ENCODE results near the gene AFAP1.
A peak's percentile ranks its signal among the peaks of the same experiment; 100 is the strongest.

AFAP1 gene

GRCh38 chr4:7939377-7940108, at the start of gene AFAP1:
AFAP1 (minus strand) TSS chr4:7939861; CDS start chr4:7872078, 67,783 bp downstream.
- peak; percentile 7 for DNase-seq

- no peak for DNase-seq
Observed at GRCh38 chr4:7988437-7988836, 48.8 kb upstream of the AFAP1 start.

DNA sequence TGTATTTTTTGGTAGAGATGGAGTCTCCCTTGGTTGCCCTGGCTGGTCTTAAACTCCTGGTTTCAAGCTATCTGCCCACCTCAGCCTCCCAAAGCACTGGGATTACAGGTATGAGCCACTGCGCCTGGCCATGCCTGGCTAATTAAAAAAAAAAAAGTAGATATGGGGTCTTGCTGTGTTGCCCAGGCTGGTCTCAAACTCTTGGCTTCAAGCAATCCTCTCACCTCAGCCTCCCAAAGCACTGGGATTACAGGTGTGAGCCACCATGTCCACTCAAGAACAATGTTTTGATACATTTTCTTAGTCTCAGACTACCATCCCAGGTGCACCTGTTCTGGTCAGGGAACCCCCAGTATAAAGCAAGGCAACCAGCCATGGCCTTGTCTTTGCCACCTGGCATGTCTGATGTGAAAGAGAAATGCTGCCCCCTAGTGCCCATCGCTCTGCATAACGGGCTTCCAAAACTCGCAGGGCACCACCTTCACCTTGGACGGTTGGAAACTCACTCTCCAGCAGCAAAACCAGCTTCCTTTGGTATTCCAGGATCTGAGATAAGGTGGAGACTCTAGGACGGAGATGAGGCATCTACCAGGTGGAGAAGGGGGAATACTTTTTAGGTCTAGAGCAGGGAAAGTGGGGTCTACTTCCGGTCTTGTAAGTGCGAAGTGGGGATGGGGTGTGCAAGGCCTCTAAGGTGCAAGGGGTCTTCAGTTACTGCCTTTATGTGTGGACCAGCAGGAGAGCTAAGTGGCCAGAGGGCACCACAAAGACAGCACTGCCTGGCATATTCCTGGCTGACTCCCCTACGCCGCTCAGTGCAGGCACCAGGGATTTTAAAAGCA, 47.7 kb upstream of the AFAP1 start:
- peak; percentile 4 for DNase-seq

- no peak for DNase-seq
Observed at GRCh38 chr4:7985891-7986441, 46.3 kb upstream of the AFAP1 start.

DNA sequence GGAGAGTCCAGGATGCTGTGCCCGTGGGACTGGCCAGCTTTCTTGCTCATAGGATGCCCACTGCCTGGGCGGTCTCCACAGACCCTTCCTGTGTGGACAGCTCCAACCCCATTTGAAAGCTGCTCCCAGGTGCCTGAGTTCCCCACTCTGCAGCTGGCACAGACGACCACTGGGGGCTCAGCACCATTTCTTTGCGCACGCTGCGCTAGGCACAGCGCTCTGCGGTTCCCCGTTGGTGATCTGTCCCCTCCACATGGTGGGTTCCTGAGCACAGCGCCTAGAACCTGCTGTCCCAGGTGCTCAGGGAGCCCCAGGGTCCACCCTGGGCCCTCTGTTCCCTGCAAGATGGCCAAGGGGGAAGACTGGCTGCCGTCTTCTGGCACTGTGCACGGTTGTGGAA, 45.4 kb upstream of the AFAP1 start:
- DNase-seq, result no peak

GRCh38 chr4:7984286-7984925, 44.7 kb upstream of the AFAP1 start:
- no peak for DNase-seq

DNA sequence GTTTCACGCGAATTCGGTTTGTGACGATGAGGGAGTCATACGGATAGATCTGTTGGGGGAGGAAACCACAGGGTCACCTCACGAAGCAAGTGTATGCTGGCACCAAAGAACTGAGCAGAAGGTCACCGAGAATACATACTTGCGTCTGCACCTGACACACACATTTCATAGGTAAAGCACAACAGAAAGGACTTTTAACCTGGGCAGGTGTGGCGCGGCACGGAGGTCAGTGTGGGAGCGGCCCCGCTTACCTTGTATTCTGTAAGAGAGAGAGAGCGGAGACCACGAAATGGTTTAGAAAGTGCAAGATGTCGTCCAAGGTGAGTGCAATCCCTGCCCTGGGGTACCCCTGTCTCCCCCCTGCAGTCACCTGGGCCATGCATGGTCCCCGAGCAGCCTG, 43.6 kb upstream of the AFAP1 start:
- DNase-seq, result no peak

- DNase-seq, result no peak
Observed at GRCh38 chr4:7981738-7982394, 42.2 kb upstream of the AFAP1 start.

DNA sequence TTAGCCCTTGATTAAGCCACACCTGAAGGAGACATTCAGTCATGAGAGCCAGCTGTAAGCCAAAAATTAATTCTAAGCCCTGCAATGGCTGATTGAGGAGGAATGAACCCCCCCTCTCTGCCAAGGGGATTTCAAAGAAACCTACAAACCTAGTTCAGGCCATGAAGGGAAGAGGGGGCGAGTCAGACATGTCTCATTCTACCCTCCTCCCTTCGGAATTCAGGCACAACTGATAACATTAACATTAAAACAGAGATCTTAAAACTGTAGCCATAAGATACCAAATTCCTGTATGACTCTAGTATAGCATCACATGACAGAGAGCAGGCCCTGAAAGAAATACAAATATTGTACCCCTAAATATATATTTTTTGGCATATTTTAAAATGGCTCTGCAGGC, 40.4 kb upstream of the AFAP1 start:
- DNase-seq, result no peak

GRCh38 chr4:7979652-7979968, 39.9 kb upstream of the AFAP1 start:
- no peak for DNase-seq

DNA sequence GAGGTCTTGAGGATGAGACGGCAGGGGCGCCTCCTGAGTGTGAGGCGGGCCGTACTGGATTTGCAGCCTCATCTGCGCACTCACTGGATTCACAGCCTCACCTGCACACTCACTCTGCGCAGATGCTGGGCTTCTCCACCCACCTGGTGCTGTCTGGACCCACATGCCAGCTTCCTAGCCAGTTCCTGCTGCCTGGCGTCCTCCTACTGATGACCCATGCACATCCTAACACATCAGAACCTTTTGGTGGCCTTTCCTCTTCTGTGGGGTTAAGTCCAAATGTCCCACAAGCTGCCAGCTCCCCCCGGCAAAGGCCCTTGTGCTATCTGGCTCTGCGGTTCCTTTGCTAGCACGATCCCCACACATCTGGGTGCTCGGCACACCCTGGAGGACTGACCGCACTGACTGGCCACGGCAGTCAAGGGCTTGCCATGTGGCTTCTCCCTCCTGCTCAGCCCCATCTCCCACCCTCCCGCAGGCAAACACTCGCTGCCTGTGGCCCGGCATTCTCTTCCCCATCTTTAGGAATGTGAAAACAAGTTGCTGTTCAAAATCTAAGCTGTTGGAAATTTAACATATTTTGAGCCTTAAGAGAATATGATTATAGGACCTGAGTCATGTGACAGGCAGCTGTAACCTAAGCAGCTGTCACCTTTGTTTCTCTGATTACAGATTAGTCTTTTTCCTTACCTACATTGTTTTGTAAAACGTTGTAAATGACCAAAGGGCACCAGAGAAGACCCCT, 39.4 kb upstream of the AFAP1 start:
- DNase-seq, result no peak

DNA sequence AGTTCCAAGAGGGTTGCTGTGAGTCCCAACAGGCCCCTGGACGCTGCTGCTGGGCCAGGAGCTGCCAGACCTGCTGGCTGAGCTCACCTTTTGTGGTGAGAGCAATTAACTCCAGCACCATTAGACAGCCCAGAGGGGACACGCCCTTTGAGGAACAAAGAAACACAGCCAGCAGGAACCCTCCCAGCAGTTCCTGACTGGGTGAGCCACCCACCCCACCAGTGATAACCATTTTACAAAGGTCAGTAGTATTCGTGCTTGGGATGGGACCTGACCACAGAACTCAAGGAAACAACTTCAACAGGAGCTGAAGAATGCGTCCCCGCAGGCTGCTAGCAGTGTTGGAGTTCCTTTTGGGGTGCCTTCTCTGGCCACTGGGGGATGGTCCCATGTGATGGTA, 38.8 kb upstream of the AFAP1 start:
- DNase-seq, result no peak

- DNase-seq, result no peak
Observed at GRCh38 chr4:7976634-7977033, 37.0 kb upstream of the AFAP1 start.

GRCh38 chr4:7976025-7976424, 36.4 kb upstream of the AFAP1 start:
- no peak for DNase-seq

GRCh38 chr4:7974425-7974824, 34.8 kb upstream of the AFAP1 start:
- no peak for DNase-seq

DNA sequence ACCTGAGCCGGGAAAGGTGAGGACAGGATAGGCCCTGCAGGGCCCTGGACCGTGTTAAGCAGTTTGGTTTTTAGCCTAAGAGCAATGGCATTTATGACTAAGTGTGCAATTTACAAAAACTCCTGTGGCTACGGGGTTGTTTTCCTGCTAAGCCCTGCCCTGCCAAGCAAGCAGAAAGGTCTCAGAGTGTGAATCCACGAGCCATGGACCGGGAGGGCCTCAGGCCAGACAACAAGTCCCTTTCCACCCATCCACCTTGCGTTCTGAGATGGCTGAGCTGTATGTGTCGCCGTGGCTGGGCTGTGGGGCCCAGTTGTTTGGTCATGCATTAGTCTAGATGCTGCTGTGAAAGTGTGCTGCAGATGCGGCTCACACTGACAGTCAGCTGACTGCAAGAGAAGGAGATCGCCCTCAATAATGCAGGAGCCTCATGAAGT, 33.9 kb upstream of the AFAP1 start:
- DNase-seq, result no peak

GRCh38 chr4:7971881-7972500, 32.3 kb upstream of the AFAP1 start:
- no peak for DNase-seq

DNA sequence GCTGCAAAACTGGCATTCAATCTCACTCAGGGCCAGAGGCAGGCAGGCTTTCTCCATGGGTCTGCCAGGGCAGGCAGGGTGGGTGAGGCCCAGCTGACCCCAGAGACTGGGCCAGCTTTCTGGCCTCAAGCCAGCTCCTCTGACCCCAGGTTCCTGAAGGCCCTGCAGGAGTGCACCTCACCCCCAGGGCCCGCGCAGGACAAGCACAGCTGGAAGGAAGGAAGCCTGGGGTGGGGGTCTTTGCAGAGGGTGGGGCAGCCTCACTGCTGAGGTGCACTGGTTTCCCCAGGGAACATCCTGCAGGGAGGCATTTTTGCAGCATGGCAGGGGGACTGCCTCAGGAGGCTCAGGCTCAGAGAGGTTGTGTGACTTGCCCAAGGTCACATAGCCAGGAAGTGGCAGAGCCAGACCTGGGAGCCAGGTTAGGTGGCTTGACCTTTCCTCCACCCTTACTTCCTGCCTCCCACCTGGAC, 31.5 kb upstream of the AFAP1 start:
- no peak for DNase-seq

DNA sequence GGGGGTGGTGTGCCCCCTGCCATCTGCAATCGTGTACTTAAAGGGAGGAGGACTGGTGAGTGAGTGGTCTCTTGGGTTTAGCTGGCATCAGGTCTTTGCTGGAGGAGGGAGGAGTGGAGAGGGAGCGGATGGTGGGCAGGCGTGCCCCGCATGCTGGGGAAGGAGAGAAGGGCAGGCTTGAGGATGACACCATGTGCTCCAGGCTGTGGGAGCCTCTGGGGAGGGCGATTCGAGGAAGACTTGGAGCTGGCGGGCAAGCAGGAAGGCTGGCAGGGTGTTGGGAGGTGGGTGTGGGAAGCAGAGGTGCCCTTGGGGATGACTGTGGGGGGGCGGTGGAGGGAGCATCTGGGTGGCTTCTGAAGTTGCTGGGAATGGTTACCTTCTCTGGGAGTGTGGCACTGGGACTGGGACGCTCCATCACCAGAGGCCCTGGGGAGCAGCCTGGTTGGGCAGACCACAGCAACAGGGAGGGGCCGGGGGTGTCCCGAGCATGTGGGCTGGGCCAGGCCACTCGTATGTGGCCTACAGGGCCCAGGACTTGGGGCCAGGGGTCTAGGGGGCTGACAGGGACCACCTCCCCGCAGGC, 30.8 kb upstream of the AFAP1 start:
- no peak for DNase-seq

GRCh38 chr4:7968262-7968896, 28.7 kb upstream of the AFAP1 start:
- DNase-seq, result no peak
